Panc1 (cell line): ENCODE measurements around the gene DOCK3. TPM values are rescaled to one million over a fixed set of nuclear protein-coding genes. Genes with fewer than 3 reads are reported as not detected.
"Not testable (repeated sequence)": the region's sequence is repeated elsewhere in the genome, so short reads cannot be mapped to it uniquely, and the experiment has no call there.

Source experiments
- ATAC-seq: fragments of 200-7000 bp; cut with Tn5 transposase; 2 replicates; pipeline ENCODE4 v1.9.1; 2020; ENCODE audit warnings: mild to moderate bottlenecking, moderate library complexity
- BruUV-seq: library from RNA; stranded (reverse); fragments of 400-500 nt; replicated peaks from 2 replicates; lab custom pipeline; 2021; lab: Mats Ljungman, UMichigan
- CTCF ChIA-PET: fragments of 300-600 bp; sonication (Branson Sonifier 250); formaldehyde crosslinking; loops from one replicate; lab custom pipeline; 2022; ENCODE audit warnings: antibody characterized with exemption; lab: Charles Lee
- POLR2A ChIA-PET: fragments of 300-600 bp; sonication (Branson Sonifier 250); formaldehyde crosslinking; loops from one replicate; lab custom pipeline; 2022; ENCODE audit warnings: antibody characterized with exemption; lab: Charles Lee
- DNase-seq: peaks from one replicate; pipeline ENCODE4 v3.0.0-alpha.2; 2010; ENCODE audit warnings: low read depth, low spot score
- H3K27ac ChIP-seq: 2 replicates; pipeline ENCODE4 v1.5.1; 2011; ENCODE audit warnings: mild to moderate bottlenecking, low read length, inconsistent platforms
- H3K27me3 ChIP-seq: fragments of 200-500 bp; sonication (Bioruptor generic); 2 replicates; pipeline ENCODE4 v1.6.0; 2014; ENCODE audit warnings: low read length, inconsistent platforms; ENCODE audit not compliant: control insufficient read depth, insufficient read depth
- H3K36me3 ChIP-seq: fragments of 200-500 bp; sonication (Bioruptor generic); 2 replicates; pipeline ENCODE4 v1.5.1; 2014; ENCODE audit warnings: inconsistent platforms, mild to moderate bottlenecking, low read length, moderate library complexity; ENCODE audit not compliant: control insufficient read depth, insufficient read depth
- H3K4me1 ChIP-seq: 2 replicates; pipeline ENCODE4 v1.5.1; 2011; ENCODE audit warnings: inconsistent platforms, mild to moderate bottlenecking, low read length, moderate library complexity; ENCODE audit not compliant: control insufficient read depth, insufficient read depth
- H3K4me3 ChIP-seq, 2 experiments: 2 replicates each; pipeline ENCODE4 v1.5.1; 2011 to 2012; ENCODE audit warnings: low read depth in 2 of 2, low read length in 2 of 2, mild to moderate bottlenecking in 2 of 2, inconsistent platforms in 1 of 2, moderate library complexity in 1 of 2
- H3K9me3 ChIP-seq: fragments of 200-500 bp; sonication (Bioruptor generic); 2 replicates; pipeline ENCODE4 v1.5.1; 2014; ENCODE audit warnings: low read depth, mild to moderate bottlenecking, inconsistent platforms, low read length, moderate library complexity; ENCODE audit not compliant: control insufficient read depth, insufficient read depth
- POLR2AphosphoS5 ChIP-seq: IDR thresholded peaks from 2 replicates; pipeline ENCODE4 v1.6.1; 2012; ENCODE audit warnings: mild to moderate bottlenecking, low read depth, low read length, moderate library complexity
- SIN3A ChIP-seq: IDR thresholded peaks from 2 replicates; pipeline ENCODE4 v1.6.1; 2012; ENCODE audit warnings: low read depth, mild to moderate bottlenecking, low read length, moderate library complexity, borderline replicate concordance; ENCODE audit not compliant: insufficient read depth
- TCF7L2 ChIP-seq: IDR thresholded peaks from 2 replicates; pipeline ENCODE4 v1.6.1; 2011; ENCODE audit warnings: mild to moderate bottlenecking, low read depth, low read length, inconsistent platforms
- in situ Hi-C: cut with HindIII; loops from 2 replicates; pipeline ENCODE4 v1.10.0; 2016; ENCODE audit warnings: low sequenced_read_pairs, low pct_unique_long_range_greater_than_20kb
- intact Hi-C: fragments of 100-400 bp; cut with micrococcal nuclease; formaldehyde crosslinking; loops from one replicate; pipeline ENCODE4 v1.10.0; 2022; ENCODE audit not compliant: unreplicated experiment
- total RNA-seq: library from RNA; stranded (reverse); gene quantifications from one replicate; pipeline ENCODE4 v1.2.1, GENCODE V29; 2021; ENCODE audit not compliant: unreplicated experiment
- TF ChIP-seq, protein P1 (sequence below), 2 experiments: IDR thresholded peaks; 2 replicates each; pipeline ENCODE4 v1.6.1; 2011 to 2012; ENCODE audit warnings: low read depth in 2 of 2, control low read depth in 1 of 2, low read length in 1 of 2, mild to moderate bottlenecking in 1 of 2, moderate library complexity in 1 of 2; ENCODE audit not compliant: insufficient read depth in 1 of 2
- TF ChIP-seq, protein P2 (sequence below): fragments of 450-650 bp; IDR thresholded peaks from 2 replicates; pipeline ENCODE4 v1.5.1; 2017; ENCODE audit warnings: mild to moderate bottlenecking

The DOCK3 gene
- total RNA-seq, 1 experiment from 2014 or later: 0.21 TPM

DNA sequence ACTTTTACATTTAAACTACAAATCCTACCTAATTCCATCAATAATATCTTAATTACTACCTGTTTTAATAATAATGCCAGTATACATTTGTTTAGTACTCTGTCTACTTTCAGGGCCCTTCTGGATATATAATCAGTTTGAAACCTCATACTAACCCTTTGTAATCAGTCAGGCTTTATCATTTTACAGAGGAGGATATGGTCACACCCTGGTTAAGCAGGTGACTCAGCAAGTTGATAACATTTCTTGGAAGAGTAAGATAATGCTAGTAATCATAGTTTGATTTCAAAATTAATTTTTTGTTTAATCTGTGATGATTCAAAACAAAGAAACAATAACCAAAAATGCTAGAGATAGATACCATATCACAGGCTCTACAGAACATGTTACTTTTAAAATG lies 502.2 kb downstream of the DOCK3 start:
- no TSS peak for BruUV-seq
- TF ChIP-seq SIN3A (no peak), TCF7L2 (no peak), POLR2AphosphoS5 (no peak)
- TF ChIP-seq, protein P1, sequence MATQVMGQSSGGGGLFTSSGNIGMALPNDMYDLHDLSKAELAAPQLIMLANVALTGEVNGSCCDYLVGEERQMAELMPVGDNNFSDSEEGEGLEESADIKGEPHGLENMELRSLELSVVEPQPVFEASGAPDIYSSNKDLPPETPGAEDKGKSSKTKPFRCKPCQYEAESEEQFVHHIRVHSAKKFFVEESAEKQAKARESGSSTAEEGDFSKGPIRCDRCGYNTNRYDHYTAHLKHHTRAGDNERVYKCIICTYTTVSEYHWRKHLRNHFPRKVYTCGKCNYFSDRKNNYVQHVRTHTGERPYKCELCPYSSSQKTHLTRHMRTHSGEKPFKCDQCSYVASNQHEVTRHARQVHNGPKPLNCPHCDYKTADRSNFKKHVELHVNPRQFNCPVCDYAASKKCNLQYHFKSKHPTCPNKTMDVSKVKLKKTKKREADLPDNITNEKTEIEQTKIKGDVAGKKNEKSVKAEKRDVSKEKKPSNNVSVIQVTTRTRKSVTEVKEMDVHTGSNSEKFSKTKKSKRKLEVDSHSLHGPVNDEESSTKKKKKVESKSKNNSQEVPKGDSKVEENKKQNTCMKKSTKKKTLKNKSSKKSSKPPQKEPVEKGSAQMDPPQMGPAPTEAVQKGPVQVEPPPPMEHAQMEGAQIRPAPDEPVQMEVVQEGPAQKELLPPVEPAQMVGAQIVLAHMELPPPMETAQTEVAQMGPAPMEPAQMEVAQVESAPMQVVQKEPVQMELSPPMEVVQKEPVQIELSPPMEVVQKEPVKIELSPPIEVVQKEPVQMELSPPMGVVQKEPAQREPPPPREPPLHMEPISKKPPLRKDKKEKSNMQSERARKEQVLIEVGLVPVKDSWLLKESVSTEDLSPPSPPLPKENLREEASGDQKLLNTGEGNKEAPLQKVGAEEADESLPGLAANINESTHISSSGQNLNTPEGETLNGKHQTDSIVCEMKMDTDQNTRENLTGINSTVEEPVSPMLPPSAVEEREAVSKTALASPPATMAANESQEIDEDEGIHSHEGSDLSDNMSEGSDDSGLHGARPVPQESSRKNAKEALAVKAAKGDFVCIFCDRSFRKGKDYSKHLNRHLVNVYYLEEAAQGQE (IDR thresholded peaks at IDR 0.05; ENCODE audit: insufficient read depth in 1 of 2, low read depth in 2 of 2, low read length in 1 of 2): no peak
- TF ChIP-seq, protein P2, sequence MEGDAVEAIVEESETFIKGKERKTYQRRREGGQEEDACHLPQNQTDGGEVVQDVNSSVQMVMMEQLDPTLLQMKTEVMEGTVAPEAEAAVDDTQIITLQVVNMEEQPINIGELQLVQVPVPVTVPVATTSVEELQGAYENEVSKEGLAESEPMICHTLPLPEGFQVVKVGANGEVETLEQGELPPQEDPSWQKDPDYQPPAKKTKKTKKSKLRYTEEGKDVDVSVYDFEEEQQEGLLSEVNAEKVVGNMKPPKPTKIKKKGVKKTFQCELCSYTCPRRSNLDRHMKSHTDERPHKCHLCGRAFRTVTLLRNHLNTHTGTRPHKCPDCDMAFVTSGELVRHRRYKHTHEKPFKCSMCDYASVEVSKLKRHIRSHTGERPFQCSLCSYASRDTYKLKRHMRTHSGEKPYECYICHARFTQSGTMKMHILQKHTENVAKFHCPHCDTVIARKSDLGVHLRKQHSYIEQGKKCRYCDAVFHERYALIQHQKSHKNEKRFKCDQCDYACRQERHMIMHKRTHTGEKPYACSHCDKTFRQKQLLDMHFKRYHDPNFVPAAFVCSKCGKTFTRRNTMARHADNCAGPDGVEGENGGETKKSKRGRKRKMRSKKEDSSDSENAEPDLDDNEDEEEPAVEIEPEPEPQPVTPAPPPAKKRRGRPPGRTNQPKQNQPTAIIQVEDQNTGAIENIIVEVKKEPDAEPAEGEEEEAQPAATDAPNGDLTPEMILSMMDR: no peak

DNA sequence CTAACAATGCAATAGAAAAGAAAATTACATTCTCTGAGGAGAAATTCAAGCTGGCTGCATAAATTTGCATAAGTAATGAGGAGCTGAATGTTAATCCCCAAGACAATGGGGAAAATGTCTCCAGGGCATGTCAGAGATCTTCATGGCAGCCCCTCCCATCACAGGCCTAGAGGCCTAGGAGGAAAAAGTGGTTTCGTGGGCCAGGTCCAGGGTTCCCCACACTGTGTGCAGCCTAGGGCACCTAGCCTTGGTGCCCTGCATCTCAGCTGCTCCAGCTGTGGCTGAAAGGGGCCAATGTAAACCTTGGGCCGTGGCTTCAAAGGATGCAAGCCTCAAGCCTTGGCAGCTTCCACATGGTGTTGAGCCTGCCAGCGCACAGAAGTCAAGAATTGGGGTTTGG lies 511.7 kb downstream of the DOCK3 start:
- H3K4me3 ChIP-seq, BruUV-seq, CTCF ChIA-PET, H3K9me3 ChIP-seq, H3K27me3 ChIP-seq, H3K4me1 ChIP-seq, ATAC-seq, DNase-seq, H3K36me3 ChIP-seq, intact Hi-C loops, H3K27ac ChIP-seq, in situ Hi-C loops, POLR2A ChIA-PET: not testable (repeated sequence)

More for the DNA sequence above, 502.2 kb downstream of the DOCK3 start:
- POLR2A ChIA-PET: no interaction called here
- DNase-seq: no peak
- Histone ChIP-seq H3K27me3 (no peaks in the 10 kb centered on the region), H3K4me3 (no peak overlapping the region), H3K4me1 (no peaks in the 10 kb centered on the region), H3K9me3 (0 out of 2 replicates have a peak, but pooled peaks cover 6% of the 10 kb centered on the region), H3K27ac (no peak overlapping the region), H3K36me3 (no peaks in the 10 kb centered on the region)
- CTCF ChIA-PET: no interaction called here
- in situ Hi-C loops (no loop called here), intact Hi-C loops (no loop called here)
- ATAC-seq: no peak

DNA sequence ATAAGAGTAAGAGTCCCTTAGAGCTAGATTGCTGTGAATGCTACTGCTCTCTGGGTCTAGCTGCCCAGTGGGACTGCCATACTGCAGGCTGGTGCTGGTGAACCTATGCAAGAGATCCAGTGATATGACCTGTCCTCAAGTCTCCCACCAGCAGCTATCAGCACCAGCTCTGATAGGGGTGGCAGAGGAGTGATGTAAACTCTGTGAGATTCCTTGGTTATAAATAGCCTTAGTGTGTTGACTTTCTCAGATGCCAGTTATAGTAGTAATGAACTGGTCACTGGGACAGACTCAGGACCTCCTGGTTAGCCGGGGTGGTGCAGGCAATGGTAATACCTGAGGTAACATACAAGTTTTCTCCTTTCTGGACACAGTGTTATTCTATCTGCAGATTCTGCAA lies 515.5 kb downstream of the DOCK3 start:
- no peak for DNase-seq
- ChIA-PET CTCF (no interaction called here), POLR2A (no interaction called here)
- no peak for ATAC-seq
- no TSS peak for BruUV-seq
- Histone ChIP-seq H3K27ac (no peak overlapping the region), H3K27me3 (no peaks in the 10 kb centered on the region), H3K4me1 (no peaks in the 10 kb centered on the region), H3K4me3 (no peak overlapping the region), H3K36me3 (no peaks in the 10 kb centered on the region), H3K9me3 (no peaks in the 10 kb centered on the region)
- in situ Hi-C loops (no loop called here), intact Hi-C loops (no loop called here)
- TF ChIP-seq POLR2AphosphoS5: no peak
- TF ChIP-seq, protein P2: no peak
- TF ChIP-seq SIN3A: no peak
- TF ChIP-seq TCF7L2: no peak
- TF ChIP-seq, protein P1 (IDR thresholded peaks at IDR 0.05; ENCODE audit: insufficient read depth in 1 of 2, low read depth in 2 of 2, low read length in 1 of 2): no peak
